ENCODE data around the gene PLEKHG5.
"Not testable (repeated sequence)": the region's sequence is repeated elsewhere in the genome, so short reads cannot be mapped to it uniquely, and the experiment has no call there.

The PLEKHG5 gene

DNA sequence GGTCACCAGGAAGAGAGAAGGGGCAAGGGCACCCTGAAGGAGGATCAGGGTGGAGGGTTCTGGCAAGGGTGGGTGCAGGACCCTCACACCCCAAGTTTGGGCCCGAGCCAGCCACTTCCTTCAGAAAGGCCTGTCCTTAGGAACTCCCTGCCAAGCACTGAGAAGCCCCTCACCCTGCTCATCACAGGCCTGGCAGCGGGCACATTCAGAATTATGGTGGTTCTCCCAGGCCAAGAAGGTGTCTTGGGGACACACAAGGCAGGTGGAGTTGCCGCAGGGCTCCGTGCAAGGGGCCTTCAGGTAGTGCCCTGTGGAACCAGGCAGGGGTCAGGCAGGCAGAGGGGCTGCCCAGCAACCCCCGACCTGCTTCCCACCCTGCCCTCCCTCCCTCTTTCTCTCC is 26.6 kb downstream of the PLEKHG5 start:
- no peak overlapping the region for H3K4me3 ChIP-seq (ENCODE audit: low read depth, low read length)

DNA sequence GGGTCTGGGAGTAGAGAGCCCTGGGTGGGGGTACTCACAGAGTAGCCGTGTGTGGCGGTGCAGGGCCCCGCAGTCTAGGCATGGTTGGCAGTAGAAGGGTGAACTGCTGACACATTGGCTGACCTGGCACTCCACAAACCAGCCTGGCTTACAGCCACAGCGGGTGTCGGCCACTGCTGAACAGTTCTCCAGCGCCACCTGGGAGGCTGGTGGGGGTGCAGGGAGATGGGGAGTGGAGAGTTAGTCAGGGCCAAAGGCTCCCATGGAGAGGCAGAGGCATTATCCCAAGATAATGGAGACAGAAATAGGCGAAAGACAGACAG is 27.0 kb downstream of the PLEKHG5 start:
- no peak overlapping the region for H3K4me3 ChIP-seq (ENCODE audit: low read depth, low read length)

GRCh38 chr1:6463120-6463412 is 28.4 kb downstream of the PLEKHG5 start:
- no peak overlapping the region for H3K4me3 ChIP-seq (ENCODE audit: low read depth, low read length)

DNA sequence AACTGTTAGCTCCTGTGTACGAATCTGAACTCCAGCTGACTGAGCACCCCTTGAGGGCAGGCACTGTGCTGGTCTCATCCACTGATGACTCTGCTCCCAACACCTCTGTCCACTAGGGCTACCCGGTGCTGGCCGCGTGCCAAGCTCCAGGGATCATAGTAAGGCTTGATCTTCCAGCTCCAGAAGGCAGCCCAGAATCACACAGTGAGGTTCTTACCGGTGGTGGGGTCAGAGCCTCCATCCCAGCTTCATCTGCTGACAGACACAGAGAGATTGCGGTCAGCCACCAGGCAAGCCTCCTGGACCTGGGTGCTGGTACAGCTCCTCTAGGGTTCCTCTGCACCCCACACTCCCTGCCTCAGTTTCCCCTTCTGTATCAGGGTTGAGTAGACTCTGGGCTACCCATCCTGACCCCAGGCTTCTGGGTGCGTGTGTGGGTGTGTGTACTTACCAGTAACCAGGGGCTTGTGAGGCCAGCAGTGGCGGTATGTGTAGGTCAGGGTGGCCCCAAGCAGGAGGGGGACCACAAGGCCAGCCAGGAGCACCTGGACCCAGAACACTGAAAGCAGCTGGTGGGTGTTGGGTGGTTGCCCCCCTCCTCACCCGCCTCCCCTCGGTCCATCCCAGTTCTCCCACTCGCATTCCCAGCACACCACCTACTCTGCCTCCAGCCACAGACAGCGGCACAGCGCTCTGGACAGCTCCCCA is 28.9 kb downstream of the PLEKHG5 start:
- H3K4me3 ChIP-seq (ENCODE audit: low read depth, low read length), result no peak overlapping the region

- H3K4me3 ChIP-seq (ENCODE audit: low read depth, low read length), result no peak overlapping the region
Measured at GRCh38 chr1:6461538-6462411, 29.7 kb downstream of the PLEKHG5 start.

- no peak overlapping the region for H3K4me3 ChIP-seq (ENCODE audit: low read depth, low read length)
Measured at GRCh38 chr1:6461051-6461530, 30.4 kb downstream of the PLEKHG5 start.

GRCh38 chr1:6460301-6461050 is 31.0 kb downstream of the PLEKHG5 start:
- no peak overlapping the region for H3K4me3 ChIP-seq (ENCODE audit: low read depth, low read length)

- H3K4me3 ChIP-seq (ENCODE audit: low read depth, low read length), result no peak overlapping the region
Measured at GRCh38 chr1:6459850-6460265, 31.6 kb downstream of the PLEKHG5 start.

GRCh38 chr1:6456800-6457466 is 34.5 kb downstream of the PLEKHG5 start:
- H3K4me3 ChIP-seq (ENCODE audit: low read depth, low read length), result no peak overlapping the region

DNA sequence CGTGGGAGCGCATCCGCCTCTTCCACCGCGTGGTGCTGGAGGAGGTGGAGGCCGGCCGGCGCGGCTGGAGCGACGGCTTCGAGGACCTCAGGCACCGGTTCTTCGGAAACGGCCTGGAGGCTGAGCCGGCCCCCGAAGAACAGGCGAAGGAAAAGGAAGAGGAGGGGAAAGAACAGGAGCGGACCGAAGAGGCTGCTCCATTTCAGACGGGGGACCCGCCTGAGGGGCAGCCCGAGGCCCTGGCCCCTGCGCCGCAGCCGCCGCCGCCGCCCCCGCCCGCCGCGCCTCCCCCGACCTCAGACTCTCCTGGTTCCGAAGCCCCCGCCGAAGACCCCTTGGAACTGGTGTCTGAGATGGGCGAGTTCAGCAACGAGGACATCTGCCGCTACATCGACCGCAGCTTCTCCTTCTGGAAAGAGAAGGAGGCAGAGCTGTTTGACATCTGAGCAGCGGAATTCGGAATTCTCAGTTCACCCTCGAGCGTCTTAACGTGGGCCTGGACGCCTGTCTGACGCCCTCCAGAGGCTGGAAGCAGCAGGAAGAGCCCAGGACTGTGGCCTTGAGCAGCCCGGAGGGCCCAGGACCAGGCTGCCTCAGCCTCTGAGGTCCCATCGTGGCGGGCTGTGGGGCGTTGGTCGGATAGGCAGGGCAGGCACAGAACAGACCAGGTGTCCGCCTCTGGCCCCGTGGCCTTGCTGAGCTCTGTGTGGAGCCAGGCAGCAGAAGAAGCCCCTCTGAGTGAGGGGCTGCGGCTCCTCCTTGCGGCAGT is 35.5 kb downstream of the PLEKHG5 start:
- not testable (repeated sequence) for H3K4me3 ChIP-seq (ENCODE audit: low read depth, low read length)

GRCh38 chr1:6454856-6455751 is 36.4 kb downstream of the PLEKHG5 start:
- no peak overlapping the region for H3K4me3 ChIP-seq (ENCODE audit: low read depth, low read length)

- not testable (repeated sequence) for H3K4me3 ChIP-seq (ENCODE audit: low read depth, low read length)
Measured at GRCh38 chr1:6453895-6454855, 37.3 kb downstream of the PLEKHG5 start.

- H3K4me3 ChIP-seq (ENCODE audit: low read depth, low read length), result no peak overlapping the region
Measured at GRCh38 chr1:6450943-6451373, 40.5 kb downstream of the PLEKHG5 start.

GRCh38 chr1:6450486-6450885 is 41.0 kb downstream of the PLEKHG5 start:
- H3K4me3 ChIP-seq (ENCODE audit: low read depth, low read length), result not testable (repeated sequence)

DNA sequence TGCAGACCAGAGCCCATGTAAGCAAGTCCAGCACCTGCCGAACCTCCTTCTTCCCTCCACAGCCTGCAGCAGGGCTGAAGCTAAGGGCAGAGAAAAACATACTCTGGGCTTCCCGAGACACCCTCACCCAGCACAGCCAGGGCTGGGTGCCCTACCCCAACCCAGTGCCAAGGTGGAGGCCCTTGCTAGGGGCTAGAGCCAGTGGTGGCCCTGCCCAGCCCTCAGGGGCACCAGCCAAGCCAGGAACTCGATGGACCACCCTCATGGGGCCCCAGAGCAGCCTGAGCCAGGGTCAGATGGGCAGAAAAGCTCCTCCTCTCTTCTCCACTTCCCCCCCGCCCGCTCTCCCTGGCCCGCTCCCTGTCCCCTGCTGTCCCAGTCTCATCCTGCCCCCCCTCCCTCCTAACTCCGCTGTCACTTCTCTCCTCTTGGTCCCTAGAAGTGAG is 41.4 kb downstream of the PLEKHG5 start:
- H3K4me3 ChIP-seq (ENCODE audit: low read depth, low read length), result no peak overlapping the region

DNA sequence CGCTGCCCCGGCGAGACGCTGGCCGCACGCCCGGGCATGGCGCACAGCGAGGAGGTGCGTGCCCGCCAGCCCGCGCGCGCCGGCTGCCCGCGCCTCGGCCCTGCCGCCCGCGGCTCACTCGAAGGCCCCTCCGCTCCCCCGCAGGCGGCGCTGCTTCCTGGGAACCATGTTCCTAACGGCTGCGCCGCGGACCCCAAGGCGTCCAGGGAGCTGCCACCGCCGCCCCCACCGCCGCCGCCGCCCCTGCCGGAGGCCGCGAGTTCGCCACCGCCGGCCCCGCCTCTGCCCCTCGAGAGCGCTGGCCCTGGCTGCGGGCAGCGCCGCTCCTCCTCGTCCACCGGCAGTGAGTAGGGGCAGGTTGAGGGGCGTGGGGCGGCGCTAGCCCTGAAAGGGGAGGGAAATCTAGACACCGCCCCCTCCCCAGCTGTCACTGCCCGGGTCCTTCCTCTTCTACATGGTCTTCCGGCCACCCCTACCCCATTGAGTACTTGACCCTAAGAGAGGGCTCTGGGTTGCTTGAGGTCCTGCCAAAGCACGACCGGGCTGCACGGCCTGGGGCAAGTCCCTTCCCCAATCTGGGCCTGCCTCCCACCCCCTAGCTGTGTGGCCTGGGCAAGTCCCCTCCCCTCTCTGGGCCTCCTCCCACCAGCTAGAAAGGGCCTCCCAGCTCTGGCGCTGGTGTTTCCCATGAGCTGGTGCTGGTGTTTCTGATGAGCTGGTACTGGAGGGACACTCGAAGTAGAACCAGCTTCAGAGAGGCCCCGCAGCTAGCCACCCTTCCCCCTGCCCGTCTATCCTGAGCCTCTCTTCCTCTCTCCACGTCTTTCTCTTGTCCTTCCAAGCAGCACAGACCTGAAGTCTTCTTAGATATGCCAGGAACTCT is 42.5 kb downstream of the PLEKHG5 start:
- H3K4me3 ChIP-seq (ENCODE audit: low read depth, low read length), result peak overlapping the region; percentile 18
